ENCODE results near the gene FRS2.
"Not testable (repeated sequence)": the region's sequence is repeated elsewhere in the genome, so short reads cannot be mapped to it uniquely, and the experiment has no call there.

The FRS2 gene

GRCh38 chr12:69579029-69579428 lies 108.8 kb downstream of the FRS2 start:
- no peak for DNase-seq (ENCODE audit: low read depth in 3 of 3)

- no peak for DNase-seq (ENCODE audit: low read depth in 3 of 3)
These were observed 109.9 kb downstream of the FRS2 start for GRCh38 chr12:69580074-69580473.

GRCh38 chr12:69583203-69583602 lies 113.0 kb downstream of the FRS2 start:
- DNase-seq (ENCODE audit: low read depth in 3 of 3) = no peak

GRCh38 chr12:69585189-69586062 lies 115.2 kb downstream of the FRS2 start, which contains the start of gene CCT2:
TSS of gene CCT2 (plus strand) at chr12:69585459. CDS start at chr12:69585522, 63 bp downstream.
- peak; percentile 91 to 96 (median 95) for DNase-seq (ENCODE audit: low read depth in 3 of 3)

- DNase-seq (ENCODE audit: low read depth in 3 of 3) = no peak
These were observed 118.3 kb downstream of the FRS2 start for GRCh38 chr12:69588527-69588926.

- no peak for DNase-seq (ENCODE audit: low read depth in 3 of 3)
These were observed 118.9 kb downstream of the FRS2 start for GRCh38 chr12:69589082-69589481.

- no peak for DNase-seq (ENCODE audit: low read depth in 3 of 3)
These were observed 125.5 kb downstream of the FRS2 start for GRCh38 chr12:69595689-69596088.

GRCh38 chr12:69598174-69598753 lies 128.1 kb downstream of the FRS2 start:
- DNase-seq (ENCODE audit: low read depth in 3 of 3) = no peak

- DNase-seq (ENCODE audit: low read depth in 3 of 3) = no peak
These were observed 130.6 kb downstream of the FRS2 start for GRCh38 chr12:69600804-69601203.

- no peak for DNase-seq (ENCODE audit: low read depth in 3 of 3)
These were observed 131.9 kb downstream of the FRS2 start for GRCh38 chr12:69601962-69602685.

- no peak for DNase-seq (ENCODE audit: low read depth in 3 of 3)
These were observed 132.8 kb downstream of the FRS2 start for GRCh38 chr12:69602954-69603353.

GRCh38 chr12:69603556-69603955 lies 133.4 kb downstream of the FRS2 start:
- DNase-seq (ENCODE audit: low read depth in 3 of 3) = not testable (repeated sequence)

- DNase-seq (ENCODE audit: low read depth in 3 of 3) = not testable (repeated sequence)
These were observed 134.1 kb downstream of the FRS2 start for GRCh38 chr12:69604275-69604674.

GRCh38 chr12:69608114-69608513 lies 137.9 kb downstream of the FRS2 start:
- DNase-seq (ENCODE audit: low read depth in 3 of 3) = no peak

- DNase-seq (ENCODE audit: low read depth in 3 of 3) = no peak
These were observed 139.9 kb downstream of the FRS2 start for GRCh38 chr12:69610126-69610525.

GRCh38 chr12:69610729-69611128 lies 140.5 kb downstream of the FRS2 start, which contains the start of gene LRRC10:
TSS of gene LRRC10 (minus strand) at chr12:69610907. CDS start at chr12:69610838, 69 bp downstream.
- no peak for DNase-seq (ENCODE audit: low read depth in 3 of 3)

- no peak for DNase-seq (ENCODE audit: low read depth in 3 of 3)
These were observed 143.2 kb downstream of the FRS2 start for GRCh38 chr12:69613351-69613750.

GRCh38 chr12:69616025-69616424 lies 145.8 kb downstream of the FRS2 start:
- no peak for DNase-seq (ENCODE audit: low read depth in 3 of 3)

GRCh38 chr12:69619050-69619449 lies 148.9 kb downstream of the FRS2 start:
- DNase-seq (ENCODE audit: low read depth in 3 of 3) = no peak

GRCh38 chr12:69620077-69620476 lies 149.9 kb downstream of the FRS2 start:
- no peak for DNase-seq (ENCODE audit: low read depth in 3 of 3)

- no peak for DNase-seq (ENCODE audit: low read depth in 3 of 3)
These were observed 150.7 kb downstream of the FRS2 start for GRCh38 chr12:69620921-69621320.

GRCh38 chr12:69621551-69621950 lies 151.4 kb downstream of the FRS2 start:
- no peak for DNase-seq (ENCODE audit: low read depth in 3 of 3)
